HepG2 (cell line): ENCODE measurements around the gene FLT3LG. TPM values are rescaled to one million over a fixed set of nuclear protein-coding genes. Genes with fewer than 3 reads are reported as not detected.

ENCODE experiments used
- ARNT ChIP-seq: fragments of 450-650 bp; IDR thresholded peaks from 2 replicates; pipeline ENCODE4 v1.6.1; 2017
- HOXA3 ChIP-seq: sonication (generic); formaldehyde crosslinking; IDR thresholded peaks from 2 replicates; pipeline ENCODE4 v1.5.0; 2020; ENCODE audit warnings: missing genetic modification reagents
- HOXA5 ChIP-seq: sonication (generic); formaldehyde crosslinking; IDR thresholded peaks from 2 replicates; pipeline ENCODE4 v1.4.0; 2020; ENCODE audit warnings: missing genetic modification reagents
- KDM2A ChIP-seq: sonication (generic); formaldehyde crosslinking; IDR thresholded peaks from 2 replicates; pipeline ENCODE4 v1.4.0; 2020; ENCODE audit warnings: low read depth, missing genetic modification reagents, borderline replicate concordance
- NFKBIZ ChIP-seq: IDR thresholded peaks from 2 replicates; pipeline ENCODE4 v1.6.1; 2018; ENCODE audit warnings: missing genetic modification reagents, missing compliant biosample characterization
- NONO ChIP-seq, 2 experiments: fragments of 450-650 bp in 1 of 2; sonication (generic) in 1 of 2; formaldehyde crosslinking in 1 of 2; IDR thresholded peaks in 1 of 2; conservative IDR thresholded peaks in 1 of 2; 2 replicates each; pipeline versions ENCODE4 v1.6.1 to v1.8.0; 2017 to 2022; ENCODE audit warnings: mild to moderate bottlenecking in 1 of 2, missing genetic modification reagents in 1 of 2, moderate library complexity in 1 of 2
- NR1H2 ChIP-seq: sonication (generic); formaldehyde crosslinking; IDR thresholded peaks from 2 replicates; pipeline ENCODE4 v1.8.1; 2022; ENCODE audit warnings: low read depth, missing genetic modification reagents, borderline replicate concordance
- PAF1 ChIP-seq: IDR thresholded peaks from 2 replicates; pipeline ENCODE4 v1.6.1; 2016; ENCODE audit warnings: missing genetic modification reagents, missing compliant biosample characterization
- PAX8 ChIP-seq: sonication (generic); formaldehyde crosslinking; IDR thresholded peaks from 2 replicates; pipeline ENCODE4 v1.8.0; 2022; ENCODE audit warnings: mild to moderate bottlenecking, missing genetic modification reagents, borderline replicate concordance
- PLRG1 ChIP-seq: fragments of 450-650 bp; conservative IDR thresholded peaks from 2 replicates; pipeline ENCODE4 v1.6.1; 2016
- PRPF4 ChIP-seq: fragments of 200-400 bp; formaldehyde crosslinking; IDR thresholded peaks from 2 replicates; pipeline ENCODE4 v1.6.1; 2016; ENCODE audit warnings: low read length, low read depth; ENCODE audit not compliant: poor library complexity, severe bottlenecking
- SPEN ChIP-seq: sonication (generic); formaldehyde crosslinking; IDR thresholded peaks from 2 replicates; pipeline ENCODE4 v1.5.1; 2020; ENCODE audit warnings: low read depth, mild to moderate bottlenecking, missing genetic modification reagents
- ZBTB38 ChIP-seq: sonication (generic); formaldehyde crosslinking; IDR thresholded peaks from 2 replicates; pipeline ENCODE4 v1.5.1; 2020; ENCODE audit warnings: mild to moderate bottlenecking, missing genetic modification reagents
- ZIK1 ChIP-seq: sonication (generic); formaldehyde crosslinking; IDR thresholded peaks from 2 replicates; pipeline ENCODE4 v1.5.0; 2020; ENCODE audit warnings: mild to moderate bottlenecking, low read depth, missing genetic modification reagents, borderline replicate concordance
- ZNF10 ChIP-seq: sonication (generic); formaldehyde crosslinking; IDR thresholded peaks from 2 replicates; pipeline ENCODE4 v1.4.0; 2020; ENCODE audit warnings: mild to moderate bottlenecking, low read depth, missing genetic modification reagents, borderline replicate concordance
- ZNF124 ChIP-seq: sonication (generic); formaldehyde crosslinking; IDR thresholded peaks from 2 replicates; pipeline ENCODE4 v1.4.0; 2020; ENCODE audit warnings: missing genetic modification reagents
- ZNF709 ChIP-seq: sonication (generic); formaldehyde crosslinking; IDR thresholded peaks from 2 replicates; pipeline ENCODE4 v1.5.0; 2020; ENCODE audit warnings: mild to moderate bottlenecking, missing genetic modification reagents
- ZNF747 ChIP-seq: sonication (generic); formaldehyde crosslinking; IDR thresholded peaks from 2 replicates; pipeline ENCODE4 v1.8.1; 2023; ENCODE audit warnings: missing genetic modification reagents, mild to moderate bottlenecking, borderline replicate concordance
- ZNF761 ChIP-seq: sonication (generic); formaldehyde crosslinking; conservative IDR thresholded peaks from 2 replicates; pipeline ENCODE4 v1.4.0; 2020; ENCODE audit warnings: mild to moderate bottlenecking, missing genetic modification reagents
- polyA plus RNA-seq, 8 experiments: library from polyadenylated mRNA; depleted of rRNA in 3 of 8; stranded (reverse) in 7 of 8; unstranded in 1 of 8; fragments of >200 nt; fragmentation: Illumina TruSeq in 4 of 8; extraction: Trizol in 4 of 8; gene quantifications; 2 replicates each; pipeline versions ENCODE4 v1.2.1 to v1.2.3, GENCODE V29; 2011 to 2016; ENCODE audit warnings: low read depth in 4 of 8, missing spikeins in 1 of 8, mixed read lengths in 1 of 8; ENCODE audit not compliant: insufficient read depth in 1 of 8
- total RNA-seq, 5 experiments: library from RNA; depleted of rRNA; stranded (reverse); fragments of >200 nt; fragmentation: Illumina TruSeq; extraction: Trizol; gene quantifications; 2 replicates each; pipeline ENCODE4 v1.2.3, GENCODE V29; 2016; ENCODE audit warnings: low read depth in 1 of 5
- TF ChIP-seq, protein P1 (sequence below): sonication (generic); formaldehyde crosslinking; IDR thresholded peaks from 2 replicates; pipeline ENCODE4 v1.5.0; 2020; ENCODE audit warnings: missing genetic modification reagents
- TF ChIP-seq, protein P2 (sequence below): sonication (generic); IDR thresholded peaks from 2 replicates; pipeline ENCODE4 v1.6.1; 2016; ENCODE audit warnings: low read depth, borderline replicate concordance
- TF ChIP-seq, protein P3 (sequence below): IDR thresholded peaks from 2 replicates; pipeline ENCODE4 v1.6.1; 2012; ENCODE audit warnings: inconsistent platforms
- TF ChIP-seq, protein P4 (sequence below): IDR thresholded peaks from 2 replicates; pipeline ENCODE4 v1.6.1; 2016; ENCODE audit warnings: mild to moderate bottlenecking, missing biosample characterization, missing genetic modification reagents
- TF ChIP-seq, protein P5 (sequence below), 2 experiments: sonication (generic) in 1 of 2; formaldehyde crosslinking in 1 of 2; IDR thresholded peaks; 2 replicates each; pipeline versions ENCODE4 v1.4.0 to v1.6.1; 2018 to 2020; ENCODE audit warnings: missing genetic modification reagents in 2 of 2, borderline replicate concordance in 1 of 2, low read depth in 1 of 2, mild to moderate bottlenecking in 1 of 2, missing biosample characterization in 1 of 2

The FLT3LG gene
- total and polyA plus RNA-seq, 2 of the 13 experiments (the other 11 are each of a cell fraction or from before 2014, with no cell fraction given) = 1.5 to 2.6 TPM

DNA sequence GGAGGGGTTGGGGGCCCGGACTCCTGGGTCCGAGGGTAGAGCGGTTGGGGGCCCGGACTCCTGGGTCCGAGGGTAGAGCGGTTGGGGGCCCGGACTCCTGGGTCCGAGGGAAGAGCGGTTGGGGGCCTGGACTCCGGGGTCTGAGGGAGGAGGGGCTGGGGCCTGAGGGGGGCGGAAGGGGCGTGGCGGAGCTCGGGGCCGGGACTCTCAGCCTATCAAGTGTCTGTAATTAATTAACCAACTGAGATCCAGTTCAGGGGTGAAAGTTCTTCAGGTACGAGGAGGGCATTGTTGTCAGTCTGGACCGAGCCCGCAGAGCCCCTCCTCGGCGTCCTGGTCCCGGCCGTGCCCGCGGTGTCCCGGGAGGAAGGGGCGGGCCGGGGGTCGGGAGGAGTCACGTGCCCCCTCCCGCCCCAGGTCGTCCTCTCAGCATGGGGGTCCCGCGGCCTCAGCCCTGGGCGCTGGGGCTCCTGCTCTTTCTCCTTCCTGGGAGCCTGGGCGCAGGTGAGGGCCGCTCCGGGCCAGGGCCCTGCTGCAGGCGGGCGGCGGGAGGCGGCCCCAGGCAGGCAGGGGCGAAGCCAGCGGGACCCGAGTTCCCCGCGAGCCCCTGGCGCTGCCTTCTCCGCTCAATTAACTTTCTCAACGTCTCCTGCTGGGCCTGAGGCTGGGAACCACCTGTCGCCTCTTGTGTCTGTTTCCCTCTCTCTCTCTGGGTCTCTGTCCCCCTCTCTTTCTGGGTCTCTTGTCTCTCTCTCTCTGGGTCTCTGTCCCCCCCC is 39.1 kb downstream of the FLT3LG start (continued):
- TF ChIP-seq, protein P1, sequence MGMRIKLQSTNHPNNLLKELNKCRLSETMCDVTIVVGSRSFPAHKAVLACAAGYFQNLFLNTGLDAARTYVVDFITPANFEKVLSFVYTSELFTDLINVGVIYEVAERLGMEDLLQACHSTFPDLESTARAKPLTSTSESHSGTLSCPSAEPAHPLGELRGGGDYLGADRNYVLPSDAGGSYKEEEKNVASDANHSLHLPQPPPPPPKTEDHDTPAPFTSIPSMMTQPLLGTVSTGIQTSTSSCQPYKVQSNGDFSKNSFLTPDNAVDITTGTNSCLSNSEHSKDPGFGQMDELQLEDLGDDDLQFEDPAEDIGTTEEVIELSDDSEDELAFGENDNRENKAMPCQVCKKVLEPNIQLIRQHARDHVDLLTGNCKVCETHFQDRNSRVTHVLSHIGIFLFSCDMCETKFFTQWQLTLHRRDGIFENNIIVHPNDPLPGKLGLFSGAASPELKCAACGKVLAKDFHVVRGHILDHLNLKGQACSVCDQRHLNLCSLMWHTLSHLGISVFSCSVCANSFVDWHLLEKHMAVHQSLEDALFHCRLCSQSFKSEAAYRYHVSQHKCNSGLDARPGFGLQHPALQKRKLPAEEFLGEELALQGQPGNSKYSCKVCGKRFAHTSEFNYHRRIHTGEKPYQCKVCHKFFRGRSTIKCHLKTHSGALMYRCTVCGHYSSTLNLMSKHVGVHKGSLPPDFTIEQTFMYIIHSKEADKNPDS (CRISPR knock-in tag) = no peak; the same call in 1 of the 2 replicates
- peak; percentile 66; the same call in 1 of the 2 replicates for TF ChIP-seq ZBTB38
- TF ChIP-seq, protein P2, sequence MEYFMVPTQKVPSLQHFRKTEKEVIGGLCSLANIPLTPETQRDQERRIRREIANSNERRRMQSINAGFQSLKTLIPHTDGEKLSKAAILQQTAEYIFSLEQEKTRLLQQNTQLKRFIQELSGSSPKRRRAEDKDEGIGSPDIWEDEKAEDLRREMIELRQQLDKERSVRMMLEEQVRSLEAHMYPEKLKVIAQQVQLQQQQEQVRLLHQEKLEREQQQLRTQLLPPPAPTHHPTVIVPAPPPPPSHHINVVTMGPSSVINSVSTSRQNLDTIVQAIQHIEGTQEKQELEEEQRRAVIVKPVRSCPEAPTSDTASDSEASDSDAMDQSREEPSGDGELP = peak; percentile 5; the same call in 1 of the 2 replicates
- no peak for TF ChIP-seq PRPF4
- peak; percentile 48 for TF ChIP-seq SPEN
- TF ChIP-seq HOXA3 (CRISPR knock-in tag) = peak; percentile 62; the same call in 1 of the 2 replicates
- TF ChIP-seq, protein P3, sequence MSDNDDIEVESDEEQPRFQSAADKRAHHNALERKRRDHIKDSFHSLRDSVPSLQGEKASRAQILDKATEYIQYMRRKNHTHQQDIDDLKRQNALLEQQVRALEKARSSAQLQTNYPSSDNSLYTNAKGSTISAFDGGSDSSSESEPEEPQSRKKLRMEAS = peak; percentile 63
- TF ChIP-seq, protein P4, sequence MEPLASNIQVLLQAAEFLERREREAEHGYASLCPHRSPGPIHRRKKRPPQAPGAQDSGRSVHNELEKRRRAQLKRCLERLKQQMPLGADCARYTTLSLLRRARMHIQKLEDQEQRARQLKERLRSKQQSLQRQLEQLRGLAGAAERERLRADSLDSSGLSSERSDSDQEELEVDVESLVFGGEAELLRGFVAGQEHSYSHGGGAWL (CRISPR knock-in tag) = peak; percentile 88
- TF ChIP-seq, protein P5, sequence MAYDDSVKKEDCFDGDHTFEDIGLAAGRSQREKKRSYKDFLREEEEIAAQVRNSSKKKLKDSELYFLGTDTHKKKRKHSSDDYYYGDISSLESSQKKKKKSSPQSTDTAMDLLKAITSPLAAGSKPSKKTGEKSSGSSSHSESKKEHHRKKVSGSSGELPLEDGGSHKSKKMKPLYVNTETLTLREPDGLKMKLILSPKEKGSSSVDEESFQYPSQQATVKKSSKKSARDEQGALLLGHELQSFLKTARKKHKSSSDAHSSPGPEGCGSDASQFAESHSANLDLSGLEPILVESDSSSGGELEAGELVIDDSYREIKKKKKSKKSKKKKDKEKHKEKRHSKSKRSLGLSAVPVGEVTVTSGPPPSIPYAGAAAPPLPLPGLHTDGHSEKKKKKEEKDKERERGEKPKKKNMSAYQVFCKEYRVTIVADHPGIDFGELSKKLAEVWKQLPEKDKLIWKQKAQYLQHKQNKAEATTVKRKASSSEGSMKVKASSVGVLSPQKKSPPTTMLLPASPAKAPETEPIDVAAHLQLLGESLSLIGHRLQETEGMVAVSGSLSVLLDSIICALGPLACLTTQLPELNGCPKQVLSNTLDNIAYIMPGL (CRISPR knock-in tag; IDR thresholded peaks at IDR 0.05; ENCODE audit: borderline replicate concordance in 1 of 2, low read depth in 1 of 2) = peak; percentile 21 to 54; a peak in 1 of 4 replicates
- TF ChIP-seq ZNF761 (CRISPR knock-in tag) = no peak
- no peak for TF ChIP-seq HOXA5 (CRISPR knock-in tag)
- TF ChIP-seq ZNF124 = no peak
- TF ChIP-seq PAX8 (CRISPR knock-in tag) = 0 out of 2 replicates have a peak, but pooled peaks have one; percentile 37
- no peak; the same call in 1 of the 2 replicates for TF ChIP-seq ZIK1 (CRISPR knock-in tag)
- no peak for TF ChIP-seq PLRG1
- TF ChIP-seq ZNF709 (CRISPR knock-in tag) = 0 out of 2 replicates have a peak, but pooled peaks have one; percentile 60
- TF ChIP-seq KDM2A (CRISPR knock-in tag) = peak; percentile 66; the same call in 1 of the 2 replicates
- no peak for TF ChIP-seq ZNF747
- TF ChIP-seq NONO (IDR thresholded peaks at IDR 0.05) = no peak
- TF ChIP-seq NONO (CRISPR knock-in tag; conservative IDR thresholded peaks at IDR 0.05) = peak; percentile 73; the same call in 1 of the 2 replicates
- no peak for TF ChIP-seq PAF1
- no peak for TF ChIP-seq NFKBIZ (CRISPR knock-in tag)
- no peak for TF ChIP-seq ARNT
- no peak for TF ChIP-seq NR1H2
- no peak for TF ChIP-seq ZNF10 (CRISPR knock-in tag)
